Measurements from ENCODE around the gene ZNF407.
A peak's percentile ranks its signal among the peaks of the same experiment; 100 is the strongest.
"Not testable (repeated sequence)": the region's sequence is repeated elsewhere in the genome, so short reads cannot be mapped to it uniquely, and the experiment has no call there.

Gene ZNF407

GRCh38 chr18:74597662-74598349, at the start of gene ZNF407:
TSS of gene ZNF407 (plus strand) at chr18:74597870. CDS start at chr18:74631020, 33,150 bp downstream.
- peak; percentile 94 for ATAC-seq
- Mint-ChIP-seq H3K27ac (peak within 1 kb of the TSS; percentile 98), H3K27me3 (no peaks in the 10 kb centered on the region), H3K36me3 (peaks cover 30% of the 10 kb centered on the region), H3K9me3 (no peaks in the 10 kb centered on the region), H3K4me3 (peak within 1 kb of the TSS; percentile 99), H3K4me1 (peaks cover 65% of the 10 kb centered on the region)

GRCh38 chr18:74549591-74550104, 48.0 kb upstream of the ZNF407 start:
- Mint-ChIP-seq H3K27me3 (peaks cover 24% of the 10 kb centered on the region), H3K4me1 (peaks cover 6% of the 10 kb centered on the region), H3K4me3 (no peak overlapping the region), H3K27ac (no peak overlapping the region), H3K36me3 (no peaks in the 10 kb centered on the region), H3K9me3 (peaks cover 5% of the 10 kb centered on the region)
- no peak for ATAC-seq

DNA sequence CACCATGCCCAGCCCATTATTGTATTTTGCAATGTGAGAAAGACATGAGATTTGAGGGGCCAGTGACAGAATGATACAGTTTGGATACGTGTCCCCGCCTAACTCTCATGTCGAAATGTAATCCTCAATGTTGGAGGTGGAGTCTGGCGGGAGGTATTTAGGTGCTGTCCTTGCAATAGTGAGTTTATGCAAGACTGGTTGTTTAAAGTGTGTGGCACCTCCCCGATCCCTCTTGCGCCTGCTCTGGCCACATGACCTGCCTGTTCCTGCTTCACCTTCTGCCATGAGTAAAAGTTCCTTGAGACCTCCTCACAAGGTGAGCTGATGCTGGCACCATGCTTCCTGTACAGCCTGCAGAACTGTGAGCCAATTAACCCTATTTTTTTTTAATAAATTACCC, 46.8 kb upstream of the ZNF407 start:
- ATAC-seq, result no peak
- Mint-ChIP-seq H3K4me1 (peaks cover 6% of the 10 kb centered on the region), H3K36me3 (no peaks in the 10 kb centered on the region), H3K4me3 (no peak overlapping the region), H3K27me3 (peaks cover 16% of the 10 kb centered on the region), H3K9me3 (peaks cover 5% of the 10 kb centered on the region), H3K27ac (no peak overlapping the region)

- H3K9me3 Mint-ChIP-seq, result peaks cover 5% of the 10 kb centered on the region
- no peak overlapping the region for H3K4me3 Mint-ChIP-seq
- ATAC-seq, result no peak
- H3K36me3 Mint-ChIP-seq, result no peaks in the 10 kb centered on the region
- peaks cover 6% of the 10 kb centered on the region for H3K4me1 Mint-ChIP-seq
- H3K27ac Mint-ChIP-seq, result no peak overlapping the region
- H3K27me3 Mint-ChIP-seq, result peaks cover 10% of the 10 kb centered on the region
Measured at GRCh38 chr18:74551452-74551851, 46.2 kb upstream of the ZNF407 start.

DNA sequence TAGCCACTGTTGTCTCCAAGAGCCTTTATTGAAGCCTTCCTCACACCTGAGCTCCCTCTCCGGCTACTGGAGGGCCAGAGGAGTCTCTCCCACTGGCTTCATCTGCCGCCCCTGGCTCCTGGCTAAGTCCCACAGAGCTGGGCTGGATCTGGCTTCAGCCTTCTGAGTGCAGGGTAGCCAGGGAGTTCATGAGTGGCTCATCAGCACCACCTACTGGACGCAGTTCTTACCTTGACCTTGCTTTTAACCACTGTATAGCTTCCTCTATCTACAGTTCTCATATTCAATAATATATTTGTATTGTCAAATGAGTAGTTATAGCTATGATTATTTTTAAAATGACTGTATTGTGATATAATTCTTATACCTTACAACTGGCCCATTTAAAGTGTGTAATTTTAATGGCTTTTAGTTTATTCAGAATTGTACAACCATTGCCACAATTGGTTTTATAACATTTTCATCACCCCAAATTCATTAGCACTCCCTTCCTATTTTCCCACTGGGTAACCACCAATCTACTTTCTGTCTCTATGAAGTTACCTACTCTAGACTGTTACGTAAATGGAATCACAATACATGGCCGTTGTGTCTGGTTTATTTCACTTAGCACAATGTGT, 45.6 kb upstream of the ZNF407 start:
- ATAC-seq, result peak; percentile 90
- no peaks in the 10 kb centered on the region for H3K36me3 Mint-ChIP-seq
- peaks cover 12% of the 10 kb centered on the region for H3K27me3 Mint-ChIP-seq
- H3K4me1 Mint-ChIP-seq, result peaks cover 6% of the 10 kb centered on the region
- peaks cover 5% of the 10 kb centered on the region for H3K9me3 Mint-ChIP-seq
- H3K4me3 Mint-ChIP-seq, result no peak overlapping the region
- H3K27ac Mint-ChIP-seq, result no peak overlapping the region

DNA sequence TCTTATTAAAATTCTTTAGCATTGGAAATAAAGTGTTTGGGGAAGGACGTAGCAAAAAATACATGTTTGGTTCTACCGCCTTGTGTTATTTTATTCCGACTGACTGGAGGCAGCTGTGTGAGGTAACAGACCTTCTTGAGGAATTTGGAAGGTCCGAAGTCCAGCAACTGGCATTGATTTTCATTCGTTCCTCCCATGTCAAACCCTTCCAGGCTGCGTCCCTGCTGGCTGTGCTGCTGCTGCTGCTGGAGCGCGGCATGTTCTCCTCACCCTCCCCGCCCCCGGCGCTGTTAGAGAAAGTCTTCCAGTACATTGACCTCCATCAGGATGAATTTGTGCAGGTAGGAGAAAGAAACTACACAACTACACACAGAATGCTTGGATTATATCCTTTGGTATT, 41.5 kb upstream of the ZNF407 start:
- peaks cover 6% of the 10 kb centered on the region for H3K4me1 Mint-ChIP-seq

DNA sequence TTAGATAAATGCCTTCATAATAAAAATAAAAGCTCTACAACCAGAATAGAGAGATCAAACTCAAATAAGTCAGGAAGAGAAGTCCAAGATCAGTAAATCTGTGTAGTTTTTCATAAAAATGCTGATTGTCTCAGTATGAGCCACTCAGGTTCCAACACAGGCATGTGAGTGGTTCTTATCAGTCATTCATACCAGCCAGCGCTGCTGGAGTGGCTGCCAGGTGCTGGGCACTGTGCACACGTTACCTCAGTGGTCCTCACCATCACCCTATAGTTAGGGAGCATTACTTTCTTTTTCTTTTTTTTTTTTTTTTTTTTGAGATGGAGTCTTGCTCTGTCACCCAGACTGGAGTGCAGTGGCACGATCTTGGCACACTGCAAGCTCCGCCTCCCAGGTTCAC, 39.6 kb upstream of the ZNF407 start:
- H3K36me3 Mint-ChIP-seq, result no peaks in the 10 kb centered on the region
- no peak overlapping the region for H3K4me3 Mint-ChIP-seq
- peaks cover 27% of the 10 kb centered on the region for H3K27me3 Mint-ChIP-seq
- ATAC-seq, result no peak
- H3K27ac Mint-ChIP-seq, result no peak overlapping the region
- H3K9me3 Mint-ChIP-seq, result no peaks in the 10 kb centered on the region
- H3K4me1 Mint-ChIP-seq, result no peaks in the 10 kb centered on the region

More for the DNA sequence above, 41.5 kb upstream of the ZNF407 start:
- Mint-ChIP-seq H3K27me3 (peaks cover 28% of the 10 kb centered on the region), H3K27ac (no peak overlapping the region), H3K9me3 (no peaks in the 10 kb centered on the region), H3K4me3 (no peak overlapping the region), H3K36me3 (no peaks in the 10 kb centered on the region)
- no peak for ATAC-seq

DNA sequence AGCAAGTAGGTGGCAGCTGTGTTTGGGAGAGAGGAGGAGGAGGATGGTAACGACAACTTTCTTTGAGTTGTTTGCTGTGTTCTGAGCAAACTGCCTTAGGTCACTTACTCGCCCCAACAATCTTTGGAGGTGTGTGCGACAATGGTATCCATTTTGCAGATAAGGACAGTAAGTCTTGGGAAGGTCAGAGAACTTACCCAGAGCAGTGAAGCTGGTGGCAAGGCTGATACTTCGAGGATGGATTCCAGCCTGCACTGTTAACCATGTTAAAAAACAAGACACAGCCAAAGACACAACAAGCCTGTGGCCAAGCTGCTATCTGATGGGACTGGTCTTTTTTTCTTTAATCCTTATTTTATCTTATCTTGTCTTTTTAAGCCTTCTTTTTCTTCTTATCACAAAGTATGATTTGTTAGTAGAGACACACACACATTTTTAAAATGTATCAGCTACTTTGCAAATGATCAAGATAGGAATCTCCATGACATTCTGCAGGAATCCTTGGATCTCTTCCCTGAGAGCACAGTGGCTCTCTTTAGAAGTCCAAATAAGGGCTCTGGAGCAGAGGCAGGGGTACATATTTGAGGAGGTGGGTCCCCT, 35.4 kb upstream of the ZNF407 start:
- Mint-ChIP-seq H3K27me3 (peaks cover 32% of the 10 kb centered on the region), H3K27ac (no peak overlapping the region), H3K4me3 (no peak overlapping the region), H3K9me3 (peaks cover 8% of the 10 kb centered on the region), H3K36me3 (peaks cover 10% of the 10 kb centered on the region), H3K4me1 (no peaks in the 10 kb centered on the region)
- no peak for ATAC-seq

GRCh38 chr18:74562775-74563174, 34.9 kb upstream of the ZNF407 start:
- H3K9me3 Mint-ChIP-seq, result peaks cover 12% of the 10 kb centered on the region
- no peak overlapping the region for H3K27ac Mint-ChIP-seq
- H3K4me1 Mint-ChIP-seq, result peaks cover 5% of the 10 kb centered on the region
- no peak overlapping the region for H3K4me3 Mint-ChIP-seq
- H3K27me3 Mint-ChIP-seq, result peaks cover 27% of the 10 kb centered on the region
- H3K36me3 Mint-ChIP-seq, result peaks cover 15% of the 10 kb centered on the region
- ATAC-seq, result peak; percentile 31

GRCh38 chr18:74563999-74564398, 33.7 kb upstream of the ZNF407 start:
- Mint-ChIP-seq H3K36me3 (peaks cover 15% of the 10 kb centered on the region), H3K4me3 (no peak overlapping the region), H3K27me3 (peaks cover 40% of the 10 kb centered on the region), H3K9me3 (peaks cover 15% of the 10 kb centered on the region), H3K4me1 (peaks cover 13% of the 10 kb centered on the region), H3K27ac (no peak overlapping the region)
- ATAC-seq, result no peak

GRCh38 chr18:74565164-74565563, 32.5 kb upstream of the ZNF407 start:
- Mint-ChIP-seq H3K36me3 (peaks cover 15% of the 10 kb centered on the region), H3K9me3 (peaks cover 15% of the 10 kb centered on the region), H3K27me3 (peaks cover 45% of the 10 kb centered on the region), H3K4me1 (peaks cover 13% of the 10 kb centered on the region)
- not testable (repeated sequence) for H3K27ac Mint-ChIP-seq, ATAC-seq, H3K4me3 Mint-ChIP-seq

GRCh38 chr18:74565993-74566392, 31.7 kb upstream of the ZNF407 start:
- ATAC-seq, H3K4me3 Mint-ChIP-seq, H3K27ac Mint-ChIP-seq: not testable (repeated sequence)
- H3K36me3 Mint-ChIP-seq, result peaks cover 15% of the 10 kb centered on the region
- peaks cover 15% of the 10 kb centered on the region for H3K9me3 Mint-ChIP-seq
- peaks cover 13% of the 10 kb centered on the region for H3K4me1 Mint-ChIP-seq
- peaks cover 38% of the 10 kb centered on the region for H3K27me3 Mint-ChIP-seq

DNA sequence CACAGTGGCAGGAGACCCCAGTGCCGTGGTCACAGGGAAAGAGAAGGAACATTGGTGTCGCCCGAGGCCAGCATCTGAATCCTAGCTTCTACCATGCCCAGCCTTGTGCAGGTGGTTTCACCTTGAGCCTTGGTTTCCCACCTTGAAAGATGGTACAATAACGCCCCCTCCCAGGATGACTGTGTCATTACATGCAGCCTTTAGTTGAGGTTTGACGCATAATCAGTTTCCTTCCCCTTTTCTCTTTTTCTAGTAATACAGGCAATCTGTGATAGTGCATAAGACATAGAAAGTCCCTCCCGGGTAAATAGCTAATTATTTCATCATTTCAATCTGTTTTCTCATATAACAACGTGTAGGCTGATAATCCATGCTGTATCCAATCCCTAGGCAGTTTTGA, 29.8 kb upstream of the ZNF407 start:
- Mint-ChIP-seq H3K27ac (no peak overlapping the region), H3K4me3 (no peak overlapping the region), H3K9me3 (peaks cover 15% of the 10 kb centered on the region), H3K4me1 (peaks cover 13% of the 10 kb centered on the region), H3K36me3 (peaks cover 15% of the 10 kb centered on the region), H3K27me3 (peaks cover 31% of the 10 kb centered on the region)
- ATAC-seq, result no peak

DNA sequence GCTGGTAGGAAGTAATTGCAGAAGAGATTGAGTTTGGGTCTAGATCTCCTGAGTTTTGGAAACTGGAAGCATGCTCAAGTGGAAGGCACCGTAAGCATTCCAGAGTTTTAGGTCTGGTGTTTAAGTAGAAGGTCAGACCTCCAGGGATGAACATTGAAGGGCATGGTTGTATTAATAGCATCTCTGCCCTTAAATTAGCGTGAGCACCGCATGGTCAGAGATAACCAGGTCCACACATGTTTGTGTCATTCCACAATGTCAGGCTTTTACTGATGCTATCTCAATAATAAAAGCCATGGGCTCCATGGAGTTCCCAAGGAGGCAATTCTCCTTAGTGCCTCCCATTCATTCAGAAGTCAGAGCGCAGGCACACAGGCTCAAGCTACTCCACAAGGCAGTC, 28.3 kb upstream of the ZNF407 start:
- H3K36me3 Mint-ChIP-seq, result peaks cover 15% of the 10 kb centered on the region
- peaks cover 13% of the 10 kb centered on the region for H3K4me1 Mint-ChIP-seq
- no peak for ATAC-seq
- peaks cover 18% of the 10 kb centered on the region for H3K9me3 Mint-ChIP-seq
- H3K27me3 Mint-ChIP-seq, result peaks cover 30% of the 10 kb centered on the region
- H3K27ac Mint-ChIP-seq, result no peak overlapping the region
- no peak overlapping the region for H3K4me3 Mint-ChIP-seq

GRCh38 chr18:74570266-74570665, 27.4 kb upstream of the ZNF407 start:
- Mint-ChIP-seq H3K27ac (no peak overlapping the region), H3K27me3 (peaks cover 39% of the 10 kb centered on the region), H3K4me3 (no peak overlapping the region), H3K4me1 (peaks cover 13% of the 10 kb centered on the region), H3K36me3 (peaks cover 15% of the 10 kb centered on the region), H3K9me3 (peaks cover 18% of the 10 kb centered on the region)
- no peak for ATAC-seq

All from stimulated activated memory B cell treated with anti-CD40 and anti-IgM and Interleukin-4, amounts not matched to agents 10 μg/mL and 1 μg/mL and 100 μg/mL, for 72 hours (primary cell).